PC-3 (cell line): ENCODE data around the gene ISOC1. TPM values are rescaled to one million over a fixed set of nuclear protein-coding genes. Genes with fewer than 3 reads are reported as not detected.

ENCODE experiments used
- ATAC-seq: fragments of 200-7000 bp; cut with Tn5 transposase; 2 replicates; pipeline ENCODE4 v1.9.1; 2020; ENCODE audit warnings: mild to moderate bottlenecking, moderate library complexity
- BruUV-seq: library from RNA; stranded (reverse); fragments of 400-500 nt; replicated peaks from 2 replicates; lab custom pipeline; 2021; lab: Mats Ljungman, UMichigan
- CTCF ChIA-PET: fragments of 300-600 bp; sonication (Branson Sonifier 250); formaldehyde crosslinking; loops from one replicate; lab custom pipeline; 2022; ENCODE audit warnings: antibody characterized with exemption; lab: Charles Lee
- POLR2A ChIA-PET: fragments of 300-600 bp; sonication (Branson Sonifier 250); formaldehyde crosslinking; loops from one replicate; lab custom pipeline; 2022; ENCODE audit warnings: antibody characterized with exemption; ENCODE audit not compliant: unreplicated experiment; lab: Charles Lee
- DNase-seq: peaks from one replicate; pipeline ENCODE4 v3.0.0-alpha.2; 2015
- H2AFZ ChIP-seq: fragments of 300-600 bp; sonication (generic); 2 replicates; pipeline ENCODE4 v1.6.0; 2016; ENCODE audit warnings: antibody characterized with exemption, low read length
- H3F3A ChIP-seq: fragments of 300-600 bp; sonication (generic); one replicate; pipeline ENCODE4 v1.6.0; 2017; ENCODE audit warnings: antibody characterized with exemption, low read length, control low read depth, mild to moderate bottlenecking; ENCODE audit not compliant: unreplicated experiment
- H3K27ac ChIP-seq: fragments of 300-600 bp; sonication (generic); 2 replicates; pipeline ENCODE4 v1.5.1; 2016; ENCODE audit warnings: mild to moderate bottlenecking, low read length
- H3K27me3 ChIP-seq: fragments of 300-600 bp; sonication (generic); 2 replicates; pipeline ENCODE4 v1.6.1; 2016; ENCODE audit warnings: low read length, mixed read lengths
- H3K36me3 ChIP-seq: fragments of 300-600 bp; sonication (generic); 2 replicates; pipeline ENCODE4 v1.6.1; 2016; ENCODE audit warnings: low read depth, mixed run types, low read length, mixed read lengths
- H3K4me1 ChIP-seq: fragments of 300-600 bp; sonication (generic); 2 replicates; pipeline ENCODE4 v1.5.1; 2016; ENCODE audit warnings: low read length; ENCODE audit not compliant: insufficient read depth
- H3K4me2 ChIP-seq: fragments of 300-600 bp; sonication (generic); 2 replicates; pipeline ENCODE4 v1.6.0; 2016; ENCODE audit warnings: low read length
- H3K4me3 ChIP-seq: fragments of 300-600 bp; sonication (generic); 2 replicates; pipeline ENCODE4 v1.5.1; 2016; ENCODE audit warnings: mild to moderate bottlenecking, low read length, mixed read lengths
- H3K79me2 ChIP-seq: fragments of 300-600 bp; sonication (generic); 2 replicates; pipeline ENCODE4 v1.6.1; 2017; ENCODE audit warnings: low read length, mixed read lengths
- H3K9ac ChIP-seq: fragments of 300-600 bp; sonication (generic); 2 replicates; pipeline ENCODE4 v1.6.0; 2016; ENCODE audit warnings: mild to moderate bottlenecking, low read length
- H3K9me2 ChIP-seq: fragments of 300-600 bp; sonication (generic); replicated peaks from 2 replicates; pipeline ENCODE4 v1.6.1; 2016; ENCODE audit warnings: mixed run types, low read length, mixed read lengths
- H3K9me3 ChIP-seq: fragments of 300-600 bp; sonication (generic); 2 replicates; pipeline ENCODE4 v1.6.1; 2016; ENCODE audit warnings: low read length, mixed read lengths
- H4K20me1 ChIP-seq: fragments of 300-600 bp; sonication (generic); 2 replicates; pipeline ENCODE4 v1.6.1; 2016; ENCODE audit warnings: low read length, mixed read lengths
- CTCF ChIP-seq: fragments of 300-600 bp; sonication (generic); conservative IDR thresholded peaks from 2 replicates; pipeline ENCODE4 v1.5.1; 2017; ENCODE audit warnings: antibody characterized with exemption, low read depth, mild to moderate bottlenecking, low read length
- EZH2 ChIP-seq: fragments of 300-600 bp; sonication (generic); IDR thresholded peaks from one replicate; pipeline ENCODE4 v1.6.1; 2017; ENCODE audit warnings: antibody characterized with exemption, mild to moderate bottlenecking, low read length; ENCODE audit not compliant: unreplicated experiment
- EZH2phosphoT487 ChIP-seq: fragments of 300-600 bp; sonication (generic); IDR thresholded peaks from 2 replicates; pipeline ENCODE4 v1.6.1; 2018; ENCODE audit warnings: mild to moderate bottlenecking, antibody characterized with exemption, low read length, borderline replicate concordance
- intact Hi-C: fragments of 100-400 bp; cut with micrococcal nuclease; formaldehyde crosslinking; loops from 2 replicates; pipeline ENCODE4 v1.9.0; 2023
- total RNA-seq: library from RNA; depleted of rRNA; stranded (reverse); fragments of >200 nt; gene quantifications from 2 replicates; pipeline ENCODE4 v1.2.3, GENCODE V29; 2014

ISOC1 gene
- total RNA-seq, 1 experiment from 2014 or later = 27.3 TPM

- Histone ChIP-seq H2AFZ (no peak overlapping the region), H3K9ac (no peak overlapping the region), H3K79me2 (no peaks in the 10 kb centered on the region), H3K9me3 (no peaks in the 10 kb centered on the region), H3K27me3 (0 out of 2 replicates have a peak, but pooled peaks cover 7% of the 10 kb centered on the region), H3K27ac (no peak overlapping the region), H3F3A (no peaks in the 10 kb centered on the region), H3K4me1 (peaks cover 7% of the 10 kb centered on the region; the same call in 1 of the 2 replicates), H3K4me3 (no peak overlapping the region), H4K20me1 (no peaks in the 10 kb centered on the region), H3K36me3 (no peaks in the 10 kb centered on the region), H3K4me2 (no peak overlapping the region), H3K9me2 (no peaks in the 10 kb centered on the region; the same call in 1 of the 2 replicates)
- POLR2A ChIA-PET = no interaction called here
- intact Hi-C loops = no loop called here
- DNase-seq (no peak), ATAC-seq (no peak)
- BruUV-seq = no TSS peak
- TF ChIP-seq EZH2 (no peak), EZH2phosphoT487 (no peak), CTCF (no peak)
- CTCF ChIA-PET = no interaction called here
These were observed 17.0 kb upstream of the ISOC1 start for GRCh38 chr5:129077433-129078075.

GRCh38 chr5:129078247-129078646 lies 16.3 kb upstream of the ISOC1 start:
- Histone ChIP-seq H3K4me1 (peaks cover 7% of the 10 kb centered on the region; the same call in 1 of the 2 replicates), H3K4me3 (no peak overlapping the region), H3K79me2 (no peaks in the 10 kb centered on the region), H2AFZ (no peak overlapping the region), H3K36me3 (no peaks in the 10 kb centered on the region), H3K9me3 (no peaks in the 10 kb centered on the region), H3K9ac (no peak overlapping the region), H3K9me2 (no peaks in the 10 kb centered on the region; the same call in 1 of the 2 replicates), H3K27me3 (0 out of 2 replicates have a peak, but pooled peaks cover 1% of the 10 kb centered on the region), H3K27ac (no peak overlapping the region), H4K20me1 (no peaks in the 10 kb centered on the region), H3K4me2 (no peak overlapping the region), H3F3A (no peaks in the 10 kb centered on the region)
- BruUV-seq = no TSS peak
- no peak for DNase-seq
- CTCF ChIA-PET = no interaction called here
- intact Hi-C loops = no loop called here
- TF ChIP-seq EZH2phosphoT487 (no peak), EZH2 (no peak), CTCF (no peak)
- ATAC-seq = no peak
- POLR2A ChIA-PET = no interaction called here

GRCh38 chr5:129078660-129079059 lies 15.9 kb upstream of the ISOC1 start:
- H3K4me1 ChIP-seq = peaks cover 7% of the 10 kb centered on the region; the same call in 1 of the 2 replicates
- no TSS peak for BruUV-seq
- no peak overlapping the region for H3K9ac ChIP-seq
- no peak for TF ChIP-seq CTCF
- TF ChIP-seq EZH2phosphoT487 = no peak
- no peak for TF ChIP-seq EZH2
- H3K79me2 ChIP-seq = no peaks in the 10 kb centered on the region
- no peaks in the 10 kb centered on the region for H3K9me3 ChIP-seq
- H3K4me2 ChIP-seq = no peak overlapping the region
- no peak overlapping the region for H3K4me3 ChIP-seq
- no peak overlapping the region for H2AFZ ChIP-seq
- no peak overlapping the region for H3K27ac ChIP-seq
- intact Hi-C loops = no loop called here
- ATAC-seq = no peak
- ChIA-PET POLR2A (no interaction called here), CTCF (no interaction called here)
- H3F3A ChIP-seq = no peaks in the 10 kb centered on the region
- no peaks in the 10 kb centered on the region; the same call in 1 of the 2 replicates for H3K9me2 ChIP-seq
- no peaks in the 10 kb centered on the region for H3K36me3 ChIP-seq
- H4K20me1 ChIP-seq = no peaks in the 10 kb centered on the region
- DNase-seq = no peak
- H3K27me3 ChIP-seq = 0 out of 2 replicates have a peak, but pooled peaks cover 3% of the 10 kb centered on the region
